Measurements from ENCODE around the gene CHPT1.

The CHPT1 gene

GRCh38 chr12:101686176-101686575, 11.3 kb upstream of the CHPT1 start:
- H3K4me3 ChIP-seq (ENCODE audit: low read length), result no peak overlapping the region
- H3K27me3 ChIP-seq (ENCODE audit: control insufficient read depth, insufficient read depth, low read length), result no peaks in the 10 kb centered on the region
- H3K9me3 ChIP-seq (replicated peaks; ENCODE audit: low read length), result no peaks in the 10 kb centered on the region
- no peaks in the 10 kb centered on the region for H3K36me3 ChIP-seq (ENCODE audit: insufficient read depth, low read length)
- H3K4me1 ChIP-seq (ENCODE audit: control insufficient read depth, insufficient read depth, low read length), result no peaks in the 10 kb centered on the region
- H3K9ac ChIP-seq (ENCODE audit: low read depth, low read length), result no peak overlapping the region
- no peak overlapping the region for H3K4me2 ChIP-seq (ENCODE audit: low read length)

GRCh38 chr12:101690544-101691098, 6.8 kb upstream of the CHPT1 start:
- H3K4me3 ChIP-seq (ENCODE audit: low read length), result no peak overlapping the region
- H3K9ac ChIP-seq (ENCODE audit: low read depth, low read length), result no peak overlapping the region
- H3K36me3 ChIP-seq (ENCODE audit: insufficient read depth, low read length), result no peaks in the 10 kb centered on the region
- no peaks in the 10 kb centered on the region for H3K9me3 ChIP-seq (replicated peaks; ENCODE audit: low read length)
- H3K4me2 ChIP-seq (ENCODE audit: low read length), result no peak overlapping the region
- peaks cover 5% of the 10 kb centered on the region for H3K4me1 ChIP-seq (ENCODE audit: control insufficient read depth, insufficient read depth, low read length)
- H3K27me3 ChIP-seq (ENCODE audit: control insufficient read depth, insufficient read depth, low read length), result no peaks in the 10 kb centered on the region

- Histone ChIP-seq H3K4me3 (ENCODE audit: low read length) (no peak overlapping the region), H3K27me3 (ENCODE audit: control insufficient read depth, insufficient read depth, low read length) (no peaks in the 10 kb centered on the region), H3K4me2 (ENCODE audit: low read length) (no peak overlapping the region), H3K9ac (ENCODE audit: low read depth, low read length) (no peak overlapping the region), H3K9me3 (replicated peaks; ENCODE audit: low read length) (no peaks in the 10 kb centered on the region), H3K36me3 (ENCODE audit: insufficient read depth, low read length) (no peaks in the 10 kb centered on the region), H3K4me1 (ENCODE audit: control insufficient read depth, insufficient read depth, low read length) (peaks cover 14% of the 10 kb centered on the region)
These were observed 5.8 kb upstream of the CHPT1 start for GRCh38 chr12:101691503-101692096.

- no peaks in the 10 kb centered on the region for H3K9me3 ChIP-seq (replicated peaks; ENCODE audit: low read length)
- H3K36me3 ChIP-seq (ENCODE audit: insufficient read depth, low read length), result no peaks in the 10 kb centered on the region
- H3K4me1 ChIP-seq (ENCODE audit: control insufficient read depth, insufficient read depth, low read length), result peaks cover 25% of the 10 kb centered on the region
- H3K9ac ChIP-seq (ENCODE audit: low read depth, low read length), result no peak overlapping the region
- H3K4me2 ChIP-seq (ENCODE audit: low read length), result no peak overlapping the region
- H3K27me3 ChIP-seq (ENCODE audit: control insufficient read depth, insufficient read depth, low read length), result no peaks in the 10 kb centered on the region
- no peak overlapping the region for H3K4me3 ChIP-seq (ENCODE audit: low read length)
These were observed 3.1 kb upstream of the CHPT1 start for GRCh38 chr12:101694297-101694848.

- H3K36me3 ChIP-seq (ENCODE audit: insufficient read depth, low read length), result no peaks in the 10 kb centered on the region
- no peaks in the 10 kb centered on the region for H3K9me3 ChIP-seq (replicated peaks; ENCODE audit: low read length)
- no peak overlapping the region for H3K4me3 ChIP-seq (ENCODE audit: low read length)
- H3K9ac ChIP-seq (ENCODE audit: low read depth, low read length), result no peak overlapping the region
- no peaks in the 10 kb centered on the region for H3K27me3 ChIP-seq (ENCODE audit: control insufficient read depth, insufficient read depth, low read length)
- H3K4me2 ChIP-seq (ENCODE audit: low read length), result no peak overlapping the region
- peaks cover 25% of the 10 kb centered on the region for H3K4me1 ChIP-seq (ENCODE audit: control insufficient read depth, insufficient read depth, low read length)
These were observed 2.5 kb upstream of the CHPT1 start for GRCh38 chr12:101694986-101695385.

GRCh38 chr12:101695706-101696105, 1.7 kb upstream of the CHPT1 start:
- Histone ChIP-seq H3K4me1 (ENCODE audit: control insufficient read depth, insufficient read depth, low read length) (peaks cover 30% of the 10 kb centered on the region), H3K27me3 (ENCODE audit: control insufficient read depth, insufficient read depth, low read length) (no peaks in the 10 kb centered on the region), H3K9me3 (replicated peaks; ENCODE audit: low read length) (no peaks in the 10 kb centered on the region)

GRCh38 chr12:101696251-101697196, 916 bp upstream of the CHPT1 start:
- no peaks in the 10 kb centered on the region for H3K9me3 ChIP-seq (replicated peaks; ENCODE audit: low read length)
- peaks cover 30% of the 10 kb centered on the region for H3K4me1 ChIP-seq (ENCODE audit: control insufficient read depth, insufficient read depth, low read length)
- peak overlapping the region; percentile 97 for H3K4me2 ChIP-seq (ENCODE audit: low read length)
- no peaks in the 10 kb centered on the region for H3K36me3 ChIP-seq (ENCODE audit: insufficient read depth, low read length)
- H3K9ac ChIP-seq (ENCODE audit: low read depth, low read length), result peak overlapping the region; percentile 74
- H3K27me3 ChIP-seq (ENCODE audit: control insufficient read depth, insufficient read depth, low read length), result no peaks in the 10 kb centered on the region
- H3K4me3 ChIP-seq (ENCODE audit: low read length), result peak overlapping the region; percentile 98

More at GRCh38 chr12:101695706-101696105, 1.7 kb upstream of the CHPT1 start:
- H3K9ac ChIP-seq (ENCODE audit: low read depth, low read length), result no peak overlapping the region
- H3K4me2 ChIP-seq (ENCODE audit: low read length), result no peak overlapping the region
- no peak overlapping the region for H3K4me3 ChIP-seq (ENCODE audit: low read length)
- H3K36me3 ChIP-seq (ENCODE audit: insufficient read depth, low read length), result no peaks in the 10 kb centered on the region

GRCh38 chr12:101697930-101698799, 725 bp downstream of the CHPT1 start:
- peak overlapping the region; percentile 97 for H3K4me2 ChIP-seq (ENCODE audit: low read length)

GRCh38 chr12:101698800-101699347, 1.4 kb downstream of the CHPT1 start:
- Histone ChIP-seq H3K9ac (ENCODE audit: low read depth, low read length) (peak overlapping the region; percentile 90), H3K4me1 (ENCODE audit: control insufficient read depth, insufficient read depth, low read length) (peaks cover 30% of the 10 kb centered on the region), H3K4me3 (ENCODE audit: low read length) (peak overlapping the region; percentile 98), H3K4me2 (ENCODE audit: low read length) (peak overlapping the region; percentile 97), H3K9me3 (replicated peaks; ENCODE audit: low read length) (no peaks in the 10 kb centered on the region), H3K36me3 (ENCODE audit: insufficient read depth, low read length) (no peaks in the 10 kb centered on the region), H3K27me3 (ENCODE audit: control insufficient read depth, insufficient read depth, low read length) (no peaks in the 10 kb centered on the region)

More at GRCh38 chr12:101697930-101698799, 725 bp downstream of the CHPT1 start:
- H3K36me3 ChIP-seq (ENCODE audit: insufficient read depth, low read length), result no peaks in the 10 kb centered on the region
- no peaks in the 10 kb centered on the region for H3K27me3 ChIP-seq (ENCODE audit: control insufficient read depth, insufficient read depth, low read length)
- peak overlapping the region; percentile 98 for H3K4me3 ChIP-seq (ENCODE audit: low read length)
- no peaks in the 10 kb centered on the region for H3K9me3 ChIP-seq (replicated peaks; ENCODE audit: low read length)
- peaks cover 30% of the 10 kb centered on the region for H3K4me1 ChIP-seq (ENCODE audit: control insufficient read depth, insufficient read depth, low read length)
- peak overlapping the region; percentile 90 for H3K9ac ChIP-seq (ENCODE audit: low read depth, low read length)

GRCh38 chr12:101700299-101700820, 2.9 kb downstream of the CHPT1 start:
- Histone ChIP-seq H3K36me3 (ENCODE audit: insufficient read depth, low read length) (no peaks in the 10 kb centered on the region), H3K9ac (ENCODE audit: low read depth, low read length) (no peak overlapping the region), H3K9me3 (replicated peaks; ENCODE audit: low read length) (no peaks in the 10 kb centered on the region), H3K4me3 (ENCODE audit: low read length) (no peak overlapping the region), H3K4me1 (ENCODE audit: control insufficient read depth, insufficient read depth, low read length) (peaks cover 28% of the 10 kb centered on the region), H3K27me3 (ENCODE audit: control insufficient read depth, insufficient read depth, low read length) (no peaks in the 10 kb centered on the region), H3K4me2 (ENCODE audit: low read length) (no peak overlapping the region)
